ENCODE data around the gene ARHGDIB. TPM values are rescaled to one million over a fixed set of nuclear protein-coding genes. Genes with fewer than 3 reads are reported as not detected.

Gene ARHGDIB
- total RNA-seq, 6 donors from 2014 or later = 169 to 307 (median 211) TPM

DNA sequence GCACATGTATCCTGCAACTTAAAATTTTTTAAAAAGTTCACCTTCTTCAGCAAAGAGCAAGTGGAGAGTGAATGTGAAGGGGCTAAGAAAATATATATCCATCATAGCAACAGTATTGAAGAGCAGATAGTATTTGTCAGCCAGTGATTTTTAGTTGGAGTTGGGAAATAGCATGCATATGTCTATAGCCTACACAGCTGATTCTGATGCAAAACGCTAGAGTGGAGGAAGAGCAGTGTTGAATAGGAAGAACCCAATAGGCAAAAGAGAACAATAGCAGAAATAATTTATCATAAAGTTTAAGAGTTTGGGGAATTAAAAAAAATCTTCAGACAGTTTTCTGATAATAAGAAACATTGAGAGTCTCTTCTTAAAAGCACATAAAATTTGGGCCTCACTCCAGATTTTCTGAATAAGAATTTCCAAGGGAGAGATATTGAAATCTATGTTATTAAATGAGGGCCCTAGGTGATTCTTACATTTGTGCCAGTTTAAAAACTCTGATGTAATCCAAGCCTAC, 23.4 kb upstream of the ARHGDIB start:
- WGBS, 2 donors = 61 to 69% methylated on average over 1 of the region's 1 CpG
- Histone ChIP-seq H3K4me3 (no peak overlapping the region), H3K27me3 (no peaks in the 10 kb centered on the region), H3K9me3 (no peaks in the 10 kb centered on the region), H3K4me1 (peaks cover 0 to 9% (median 5%) of the 10 kb centered on the region in 4 donors), H3K36me3 (no peaks in the 10 kb centered on the region), H3K27ac (no peak overlapping the region)
- DNase-seq (no peak), ATAC-seq (ENCODE audit: low FRiP score in 2 of 2) (no peak)
- TF ChIP-seq POLR2AphosphoS5 (IDR thresholded peaks at IDR 0.05) = no peak
- TF ChIP-seq EP300 (IDR thresholded peaks at IDR 0.05) = no peak
- TF ChIP-seq, protein P1, sequence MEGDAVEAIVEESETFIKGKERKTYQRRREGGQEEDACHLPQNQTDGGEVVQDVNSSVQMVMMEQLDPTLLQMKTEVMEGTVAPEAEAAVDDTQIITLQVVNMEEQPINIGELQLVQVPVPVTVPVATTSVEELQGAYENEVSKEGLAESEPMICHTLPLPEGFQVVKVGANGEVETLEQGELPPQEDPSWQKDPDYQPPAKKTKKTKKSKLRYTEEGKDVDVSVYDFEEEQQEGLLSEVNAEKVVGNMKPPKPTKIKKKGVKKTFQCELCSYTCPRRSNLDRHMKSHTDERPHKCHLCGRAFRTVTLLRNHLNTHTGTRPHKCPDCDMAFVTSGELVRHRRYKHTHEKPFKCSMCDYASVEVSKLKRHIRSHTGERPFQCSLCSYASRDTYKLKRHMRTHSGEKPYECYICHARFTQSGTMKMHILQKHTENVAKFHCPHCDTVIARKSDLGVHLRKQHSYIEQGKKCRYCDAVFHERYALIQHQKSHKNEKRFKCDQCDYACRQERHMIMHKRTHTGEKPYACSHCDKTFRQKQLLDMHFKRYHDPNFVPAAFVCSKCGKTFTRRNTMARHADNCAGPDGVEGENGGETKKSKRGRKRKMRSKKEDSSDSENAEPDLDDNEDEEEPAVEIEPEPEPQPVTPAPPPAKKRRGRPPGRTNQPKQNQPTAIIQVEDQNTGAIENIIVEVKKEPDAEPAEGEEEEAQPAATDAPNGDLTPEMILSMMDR (IDR thresholded peaks at IDR 0.05) = no peak
- no peak for TF ChIP-seq POLR2A (IDR thresholded peaks at IDR 0.05)

DNA sequence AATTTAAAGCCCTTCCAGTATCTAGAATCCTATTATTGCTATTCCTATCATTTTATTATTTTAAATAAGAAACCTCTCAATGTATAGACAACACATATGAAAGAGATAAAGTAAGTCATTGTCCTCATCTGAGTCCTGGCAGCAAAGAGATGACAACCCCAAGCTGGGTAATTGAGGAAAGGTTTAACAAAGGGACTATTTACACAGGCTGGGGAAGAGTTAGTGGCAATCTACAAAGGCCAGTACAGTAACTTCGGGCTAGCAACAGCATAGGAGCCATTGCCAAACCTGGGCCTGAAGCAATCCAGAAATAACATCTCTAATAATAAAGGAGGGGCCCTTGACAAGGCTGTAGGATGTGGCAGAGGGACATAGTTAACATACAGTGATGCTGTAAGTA, 22.6 kb upstream of the ARHGDIB start:
- whole genome bisulfite sequencing, 2 donors = 67 to 68% methylated on average over 1 of the region's 1 CpG

DNA sequence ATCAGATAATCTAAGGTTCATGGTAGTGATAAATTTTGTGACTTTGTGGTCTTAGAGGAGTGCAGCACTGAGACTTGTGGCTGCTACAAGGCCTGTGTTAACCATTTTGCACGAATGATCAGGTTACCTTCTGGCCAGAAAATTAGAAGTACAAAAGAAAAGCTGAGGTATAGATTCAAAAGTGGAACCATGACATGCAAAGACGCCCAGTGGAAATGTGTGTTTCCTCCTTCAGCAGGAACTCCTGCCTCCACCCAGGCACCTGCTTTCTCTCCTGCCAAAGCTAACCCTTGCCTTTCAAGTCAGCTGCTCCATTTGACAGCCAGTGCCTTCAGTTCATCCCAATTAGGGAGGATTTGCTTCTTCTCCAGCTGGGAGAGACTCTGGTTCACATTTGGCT, 21.6 kb upstream of the ARHGDIB start:
- no peak for ATAC-seq (ENCODE audit: low FRiP score in 2 of 2)
- H3K9me3 ChIP-seq = no peaks in the 10 kb centered on the region
- H3K36me3 ChIP-seq = no peaks in the 10 kb centered on the region
- WGBS, 2 donors = 54 to 69% methylated on average over 2 of the region's 2 CpGs
- H3K4me1 ChIP-seq = peaks cover 0 to 3% (median 0%) of the 10 kb centered on the region in 4 donors
- TF ChIP-seq POLR2A (IDR thresholded peaks at IDR 0.05) (no peak), POLR2AphosphoS5 (IDR thresholded peaks at IDR 0.05) (no peak), EP300 (IDR thresholded peaks at IDR 0.05) (no peak)
- TF ChIP-seq, protein P1 (IDR thresholded peaks at IDR 0.05) = no peak
- no peaks in the 10 kb centered on the region for H3K27me3 ChIP-seq
- H3K27ac ChIP-seq = peak overlapping the region in 2 of 4 donors; percentile 71 to 72
- no peak overlapping the region for H3K4me3 ChIP-seq
- no peak for DNase-seq

More for the DNA sequence above, 22.6 kb upstream of the ARHGDIB start:
- TF ChIP-seq POLR2A (IDR thresholded peaks at IDR 0.05) (no peak), POLR2AphosphoS5 (IDR thresholded peaks at IDR 0.05) (no peak), EP300 (IDR thresholded peaks at IDR 0.05) (no peak)
- TF ChIP-seq, protein P1 (IDR thresholded peaks at IDR 0.05) = no peak
- no peak for ATAC-seq (ENCODE audit: low FRiP score in 2 of 2)
- Histone ChIP-seq H3K27ac (no peak overlapping the region), H3K4me1 (peaks cover 0 to 4% (median 2%) of the 10 kb centered on the region in 4 donors), H3K36me3 (no peaks in the 10 kb centered on the region), H3K27me3 (no peaks in the 10 kb centered on the region), H3K9me3 (no peaks in the 10 kb centered on the region), H3K4me3 (no peak overlapping the region)
- no peak for DNase-seq

DNA sequence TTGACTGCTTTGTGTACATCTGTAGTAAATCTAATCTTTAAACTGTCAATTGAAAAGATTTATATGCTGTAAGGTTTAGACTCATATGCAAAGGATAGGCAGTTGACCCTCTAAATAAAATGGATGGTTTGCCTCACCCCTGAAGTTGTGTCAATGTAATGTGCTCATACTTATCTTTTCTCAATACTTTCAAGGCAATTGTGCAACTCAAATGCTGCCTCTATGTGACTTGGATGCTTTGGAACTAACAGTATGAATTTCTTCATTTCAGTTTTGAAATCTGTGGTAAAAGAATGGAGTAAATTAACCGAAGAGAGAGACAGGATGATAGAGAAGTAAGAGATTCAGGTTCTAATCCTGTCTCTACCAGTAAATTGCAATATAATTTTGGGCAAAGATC, 21.2 kb upstream of the ARHGDIB start:
- Histone ChIP-seq H3K27me3 (no peaks in the 10 kb centered on the region), H3K36me3 (no peaks in the 10 kb centered on the region), H3K27ac (peak overlapping the region in 3 of 4 donors; percentile 45 to 72 (median 71)), H3K4me3 (no peak overlapping the region), H3K4me1 (peaks cover 0 to 3% (median 0%) of the 10 kb centered on the region in 4 donors), H3K9me3 (no peaks in the 10 kb centered on the region)
- ATAC-seq (ENCODE audit: low FRiP score in 2 of 2) (peak in 1 of 2 donors; percentile 21), DNase-seq (no peak)
- 59 to 78% methylated on average over 1 of the region's 1 CpG for WGBS, 2 donors
- no peak for TF ChIP-seq POLR2A (IDR thresholded peaks at IDR 0.05)
- TF ChIP-seq, protein P1 (IDR thresholded peaks at IDR 0.05) = no peak

DNA sequence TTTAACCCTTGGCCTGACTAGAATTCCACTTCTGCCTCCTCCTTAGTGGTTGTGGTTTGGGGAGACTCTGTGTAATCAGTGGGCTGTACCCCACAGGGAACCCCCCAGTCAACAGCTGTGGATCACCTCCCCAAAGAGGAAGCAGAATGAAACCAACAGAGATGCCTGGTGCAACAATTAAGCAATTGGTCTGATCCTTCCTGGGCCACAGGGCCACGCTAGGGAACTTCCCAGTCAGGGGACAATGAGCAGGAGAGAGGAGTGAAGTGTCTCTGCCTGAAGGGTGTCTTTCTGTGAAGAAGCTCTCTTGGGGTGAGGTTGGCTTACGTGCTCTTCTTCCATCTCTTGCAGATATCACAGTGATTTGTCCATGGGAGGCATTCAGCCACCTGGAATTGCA, 19.6 kb upstream of the ARHGDIB start:
- Histone ChIP-seq H3K27ac (peak overlapping the region in 3 of 4 donors; percentile 38 to 72 (median 45)), H3K4me1 (peaks cover 0 to 3% (median 0%) of the 10 kb centered on the region in 4 donors), H3K4me3 (no peak overlapping the region), H3K9me3 (no peaks in the 10 kb centered on the region), H3K27me3 (no peaks in the 10 kb centered on the region), H3K36me3 (no peaks in the 10 kb centered on the region)
- DNase-seq = peak in 1 of 2 donors; percentile 71
- WGBS, 2 donors = 74 to 86% methylated on average over 2 of the region's 2 CpGs
- peak; percentile 49 to 78 for ATAC-seq (ENCODE audit: low FRiP score in 2 of 2)
- TF ChIP-seq, protein P1 (IDR thresholded peaks at IDR 0.05) = no peak
- peak in 1 of 4 donors; percentile 52 for TF ChIP-seq POLR2A (IDR thresholded peaks at IDR 0.05)
- TF ChIP-seq EP300 (IDR thresholded peaks at IDR 0.05) = peak in 1 of 4 donors; percentile 19
- peak; percentile 31 to 66 for TF ChIP-seq POLR2AphosphoS5 (IDR thresholded peaks at IDR 0.05)
